Measurements from ENCODE around the gene GPRIN3.

Gene GPRIN3

GRCh38 chr4:89290727-89291516 lies 16.7 kb downstream of the GPRIN3 start:
- no peak for DNase-seq (ENCODE audit: low read depth in 3 of 3)

GRCh38 chr4:89289312-89289711 lies 18.3 kb downstream of the GPRIN3 start:
- no peak for DNase-seq (ENCODE audit: low read depth in 3 of 3)

GRCh38 chr4:89288430-89288829 lies 19.2 kb downstream of the GPRIN3 start:
- no peak for DNase-seq (ENCODE audit: low read depth in 3 of 3)

- no peak for DNase-seq (ENCODE audit: low read depth in 3 of 3)
Observed at GRCh38 chr4:89287945-89288344, 19.7 kb downstream of the GPRIN3 start.

GRCh38 chr4:89285745-89286144 lies 21.9 kb downstream of the GPRIN3 start:
- no peak for DNase-seq (ENCODE audit: low read depth in 3 of 3)

GRCh38 chr4:89284828-89285227 lies 22.8 kb downstream of the GPRIN3 start:
- no peak for DNase-seq (ENCODE audit: low read depth in 3 of 3)

GRCh38 chr4:89284020-89284424 lies 23.6 kb downstream of the GPRIN3 start:
- DNase-seq (ENCODE audit: low read depth in 3 of 3), result no peak

GRCh38 chr4:89283226-89284009 lies 24.2 kb downstream of the GPRIN3 start:
- DNase-seq (ENCODE audit: low read depth in 3 of 3), result no peak

GRCh38 chr4:89279385-89279784 lies 28.2 kb downstream of the GPRIN3 start:
- DNase-seq (ENCODE audit: low read depth in 3 of 3), result no peak

- no peak for DNase-seq (ENCODE audit: low read depth in 3 of 3)
Observed at GRCh38 chr4:89277412-89277811, 30.2 kb downstream of the GPRIN3 start.

- no peak for DNase-seq (ENCODE audit: low read depth in 3 of 3)
Observed at GRCh38 chr4:89276296-89276695, 31.3 kb downstream of the GPRIN3 start.

GRCh38 chr4:89275587-89275986 lies 32.0 kb downstream of the GPRIN3 start:
- no peak for DNase-seq (ENCODE audit: low read depth in 3 of 3)

- no peak for DNase-seq (ENCODE audit: low read depth in 3 of 3)
Observed at GRCh38 chr4:89273741-89274141, 33.9 kb downstream of the GPRIN3 start.

- no peak for DNase-seq (ENCODE audit: low read depth in 3 of 3)
Observed at GRCh38 chr4:89270792-89271191, 36.8 kb downstream of the GPRIN3 start.

- DNase-seq (ENCODE audit: low read depth in 3 of 3), result no peak
Observed at GRCh38 chr4:89269121-89269666, 38.4 kb downstream of the GPRIN3 start.

- no peak for DNase-seq (ENCODE audit: low read depth in 3 of 3)
Observed at GRCh38 chr4:89268679-89269078, 38.9 kb downstream of the GPRIN3 start.

GRCh38 chr4:89267846-89268245 lies 39.8 kb downstream of the GPRIN3 start:
- DNase-seq (ENCODE audit: low read depth in 3 of 3), result no peak

- DNase-seq (ENCODE audit: low read depth in 3 of 3), result no peak
Observed at GRCh38 chr4:89267392-89267791, 40.2 kb downstream of the GPRIN3 start.

GRCh38 chr4:89266128-89266527 lies 41.5 kb downstream of the GPRIN3 start:
- no peak for DNase-seq (ENCODE audit: low read depth in 3 of 3)

- DNase-seq (ENCODE audit: low read depth in 3 of 3), result no peak
Observed at GRCh38 chr4:89263265-89263664, 44.3 kb downstream of the GPRIN3 start.

GRCh38 chr4:89259301-89260028 lies 48.1 kb downstream of the GPRIN3 start:
- DNase-seq (ENCODE audit: low read depth in 3 of 3), result no peak

- no peak for DNase-seq (ENCODE audit: low read depth in 3 of 3)
Observed at GRCh38 chr4:89258506-89258905, 49.1 kb downstream of the GPRIN3 start.
